Kidney (tissue), 14 donors: ENCODE data around the gene SMIM24. TPM values are rescaled to one million over a fixed set of nuclear protein-coding genes. Genes with fewer than 3 reads are reported as not detected.
A peak's percentile ranks its signal among the peaks of the same experiment; 100 is the strongest.

ENCODE experiments used
- DNase-seq, 5 donors: peaks; one replicate each; pipeline ENCODE4 v3.0.0-alpha.2; 2013 to 2020
- FAIRE-seq: peaks from 2 replicates; lab custom pipeline; 2012; peaks lifted over from hg19 to GRCh38; lab: Jason Lieb, UNC
- H3K27ac ChIP-seq, 2 donors: one replicate each; pipeline ENCODE4 v1.7.0; 2013; ENCODE audit warnings: low read depth in 2 of 2, low read length in 2 of 2, inconsistent platforms in 1 of 2
- H3K27me3 ChIP-seq: one replicate; pipeline ENCODE4 v1.7.1; 2013; ENCODE audit warnings: low read length, inconsistent platforms; ENCODE audit not compliant: control insufficient read depth, insufficient read depth
- H3K36me3 ChIP-seq, 3 donors: one replicate each; pipeline versions ENCODE4 v1.7.0 to v1.7.1; 2013; ENCODE audit warnings: low read length in 3 of 3, control low read depth in 1 of 3, inconsistent platforms in 1 of 3; ENCODE audit not compliant: insufficient read depth in 3 of 3, control insufficient read depth in 2 of 3
- H3K4me1 ChIP-seq, 3 donors: one replicate each; pipeline versions ENCODE4 v1.7.0 to v1.7.1; 2013; ENCODE audit warnings: low read length in 3 of 3, inconsistent platforms in 1 of 3, low read depth in 1 of 3; ENCODE audit not compliant: control insufficient read depth in 2 of 3, insufficient read depth in 2 of 3
- H3K4me3 ChIP-seq, 3 donors: one replicate each; pipeline versions ENCODE4 v1.7.0 to v1.8.1; 2013; ENCODE audit warnings: low read length in 3 of 3, control low read depth in 1 of 3, inconsistent platforms in 1 of 3
- H3K9ac ChIP-seq, 3 donors: one replicate each; pipeline versions ENCODE4 v1.7.0 to v1.7.1; 2013; ENCODE audit warnings: low read length in 3 of 3, control low read depth in 1 of 3, inconsistent platforms in 1 of 3
- H3K9me3 ChIP-seq, 3 donors: one replicate each; pipeline versions ENCODE4 v1.7.0 to v1.7.1; 2013; ENCODE audit warnings: low read length in 3 of 3, control low read depth in 1 of 3, inconsistent platforms in 1 of 3; ENCODE audit not compliant: control insufficient read depth in 2 of 3, insufficient read depth in 1 of 3
- intact Hi-C: fragments of 100-400 bp; cut with DNase I; formaldehyde crosslinking; loops from one replicate; pipeline ENCODE4 v1.11.1; 2022
- polyA plus RNA-seq: library from polyadenylated mRNA; stranded (reverse); fragments of 350-450 nt; fragmentation: Illumina TruSeq; extraction: RNeasy Lipid Tissue Mini Kit (QIAGEN cat#74804); gene quantifications from one replicate; pipeline ENCODE4 v1.2.3, GENCODE V29; 2014; ENCODE audit warnings: low read depth, low replicate concordance; ENCODE audit not compliant: insufficient read depth
- total RNA-seq: library from RNA; stranded (reverse); fragmentation: NEBNext Ultra II Directional; extraction: Animal tissue kit (Norgen Biotek cat#: 25700); gene quantifications from one replicate; pipeline ENCODE4 v1.2.1, GENCODE V29; 2021
- TF ChIP-seq, protein P1 (sequence below): IDR thresholded peaks from 3 replicates; pipeline ENCODE4 v1.5.1; 2012; ENCODE audit warnings: mild to moderate bottlenecking, moderate library complexity, borderline replicate concordance; ENCODE audit not compliant: insufficient read depth; ENCODE audit errors: extremely low read depth
- donor health status: control.
- donor health status: control.
- donor health status: control.
- donor health status: control.
- donor health status: control.
- donor health status: DM: yes; HTN: yes; CAD: no.
- donor health status: Normal renal cell carcinoma (clear cell type).

Gene SMIM24
- total and polyA plus RNA-seq, 2 donors from 2014 or later: 49.8 to 1,108 TPM

DNA sequence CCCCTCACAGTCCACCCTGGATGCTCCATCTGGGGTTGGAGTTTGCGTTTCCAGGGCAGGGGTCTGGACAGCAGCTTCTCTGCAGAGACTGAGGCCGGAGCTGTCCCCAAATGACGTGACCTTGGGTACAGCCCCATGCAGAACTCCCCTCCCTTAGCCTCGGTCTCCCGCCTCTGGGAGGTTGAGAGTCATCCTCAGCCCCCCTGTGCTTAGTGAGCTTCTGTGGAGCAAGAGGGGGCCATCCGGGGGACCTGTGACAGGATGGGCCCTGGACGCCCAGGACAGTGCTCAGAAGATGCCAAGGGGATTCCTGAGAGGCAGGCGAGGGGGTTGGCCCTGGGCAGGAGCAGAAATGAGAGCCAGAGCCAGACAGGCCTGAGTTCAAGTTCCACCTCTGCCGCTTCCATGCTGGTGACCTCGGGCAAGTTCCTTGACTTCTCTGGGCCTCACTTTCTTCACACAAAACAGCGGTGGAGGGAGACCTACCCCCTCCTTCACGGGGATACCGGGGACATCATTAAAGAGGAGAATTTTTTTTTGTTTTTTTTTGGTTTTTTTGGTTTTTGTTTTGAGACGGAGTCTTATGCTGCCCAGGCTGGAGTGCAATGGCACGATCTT, 20.3 kb downstream of the SMIM24 start:
- FAIRE-seq (no peak), DNase-seq (no peak)
- peak overlapping the region in 1 of 3 donors; percentile 61 for H3K9ac ChIP-seq
- no peaks in the 10 kb centered on the region for H3K9me3 ChIP-seq
- TF ChIP-seq, protein P1, sequence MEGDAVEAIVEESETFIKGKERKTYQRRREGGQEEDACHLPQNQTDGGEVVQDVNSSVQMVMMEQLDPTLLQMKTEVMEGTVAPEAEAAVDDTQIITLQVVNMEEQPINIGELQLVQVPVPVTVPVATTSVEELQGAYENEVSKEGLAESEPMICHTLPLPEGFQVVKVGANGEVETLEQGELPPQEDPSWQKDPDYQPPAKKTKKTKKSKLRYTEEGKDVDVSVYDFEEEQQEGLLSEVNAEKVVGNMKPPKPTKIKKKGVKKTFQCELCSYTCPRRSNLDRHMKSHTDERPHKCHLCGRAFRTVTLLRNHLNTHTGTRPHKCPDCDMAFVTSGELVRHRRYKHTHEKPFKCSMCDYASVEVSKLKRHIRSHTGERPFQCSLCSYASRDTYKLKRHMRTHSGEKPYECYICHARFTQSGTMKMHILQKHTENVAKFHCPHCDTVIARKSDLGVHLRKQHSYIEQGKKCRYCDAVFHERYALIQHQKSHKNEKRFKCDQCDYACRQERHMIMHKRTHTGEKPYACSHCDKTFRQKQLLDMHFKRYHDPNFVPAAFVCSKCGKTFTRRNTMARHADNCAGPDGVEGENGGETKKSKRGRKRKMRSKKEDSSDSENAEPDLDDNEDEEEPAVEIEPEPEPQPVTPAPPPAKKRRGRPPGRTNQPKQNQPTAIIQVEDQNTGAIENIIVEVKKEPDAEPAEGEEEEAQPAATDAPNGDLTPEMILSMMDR: no peak
- no peaks in the 10 kb centered on the region for H3K27me3 ChIP-seq
- intact Hi-C loops: no loop called here
- peaks cover 0 to 33% (median 18%) of the 10 kb centered on the region in 3 donors for H3K4me1 ChIP-seq
- peak overlapping the region; percentile 94 to 98 for H3K27ac ChIP-seq
- H3K36me3 ChIP-seq: peaks cover 0 to 8% (median 2%) of the 10 kb centered on the region in 3 donors
- H3K4me3 ChIP-seq: no peak overlapping the region

- H3K27me3 ChIP-seq: no peaks in the 10 kb centered on the region
- H3K9ac ChIP-seq: peak overlapping the region in 1 of 3 donors; percentile 61
- H3K9me3 ChIP-seq: no peaks in the 10 kb centered on the region
- TF ChIP-seq, protein P1: no peak
- intact Hi-C loops: no loop called here
- DNase-seq: peak; percentile 87 to 96 (median 91)
- H3K27ac ChIP-seq: peak overlapping the region; percentile 94 to 98
- peaks cover 0 to 33% (median 18%) of the 10 kb centered on the region in 3 donors for H3K4me1 ChIP-seq
- no peak for FAIRE-seq
- peaks cover 2 to 13% (median 7%) of the 10 kb centered on the region in 3 donors for H3K36me3 ChIP-seq
- H3K4me3 ChIP-seq: no peak overlapping the region
These were observed 21.0 kb downstream of the SMIM24 start for GRCh38 chr19:3459089-3459881.

DNA sequence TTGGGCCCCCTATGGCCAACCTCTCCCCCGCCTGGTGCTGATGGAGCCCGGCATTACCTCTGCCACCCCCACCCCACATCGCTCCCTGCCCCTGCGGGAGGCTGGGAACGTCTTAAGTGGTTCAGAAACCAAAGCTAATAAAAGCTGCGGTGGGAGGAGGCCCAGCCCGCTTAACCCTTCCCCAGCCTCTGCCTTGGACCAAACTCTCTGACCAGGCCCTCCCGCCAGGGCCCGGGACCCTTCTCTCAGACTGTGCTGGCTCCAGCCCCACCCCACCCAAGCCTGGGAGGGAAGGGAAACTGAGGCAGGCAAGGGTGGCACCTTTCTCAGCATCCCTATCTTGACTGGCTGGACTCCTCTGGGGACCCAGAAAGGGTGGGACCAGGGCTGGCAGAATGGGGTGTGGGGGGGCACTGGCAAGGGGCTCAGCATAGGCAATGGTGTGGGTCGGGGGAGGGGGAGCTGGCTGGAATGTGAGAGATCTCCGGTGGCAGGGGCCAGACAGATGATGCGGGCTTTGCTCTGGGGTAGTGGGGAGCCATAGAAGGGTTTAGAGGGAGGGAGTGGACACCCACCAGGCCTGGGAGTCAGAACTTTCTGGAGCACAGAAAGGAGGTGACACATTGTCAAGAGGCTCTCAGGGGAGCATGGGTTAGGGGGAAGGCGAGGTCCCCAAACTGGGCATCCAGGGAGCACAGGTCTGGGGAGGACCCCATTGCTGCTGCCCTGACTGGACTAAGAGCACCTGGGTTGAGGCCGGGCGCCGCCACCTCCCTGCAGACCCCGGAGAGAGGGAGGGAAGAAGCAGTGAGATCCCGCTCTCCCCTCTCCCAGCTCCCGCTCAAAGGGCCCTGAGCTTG, 21.9 kb downstream of the SMIM24 start:
- Histone ChIP-seq H3K4me3 (no peak overlapping the region), H3K27ac (peak overlapping the region; percentile 94 to 98), H3K9me3 (no peaks in the 10 kb centered on the region), H3K36me3 (peaks cover 2 to 20% (median 7%) of the 10 kb centered on the region in 3 donors), H3K27me3 (no peaks in the 10 kb centered on the region), H3K9ac (peak overlapping the region in 1 of 3 donors; percentile 61), H3K4me1 (peaks cover 0 to 33% (median 18%) of the 10 kb centered on the region in 3 donors)
- TF ChIP-seq, protein P1: no peak
- intact Hi-C loops: no loop called here
- DNase-seq: peak in 2 of 5 donors; percentile 67 to 80
- FAIRE-seq: no peak
